Stromal cell of bone marrow (primary cell): ENCODE measurements around the gene ALDH1L1.

Experiments used
- DNase-seq: peaks from one replicate; pipeline ENCODE4 v3.0.0-alpha.2; 2012; ENCODE audit warnings: low read depth

The ALDH1L1 gene

DNA sequence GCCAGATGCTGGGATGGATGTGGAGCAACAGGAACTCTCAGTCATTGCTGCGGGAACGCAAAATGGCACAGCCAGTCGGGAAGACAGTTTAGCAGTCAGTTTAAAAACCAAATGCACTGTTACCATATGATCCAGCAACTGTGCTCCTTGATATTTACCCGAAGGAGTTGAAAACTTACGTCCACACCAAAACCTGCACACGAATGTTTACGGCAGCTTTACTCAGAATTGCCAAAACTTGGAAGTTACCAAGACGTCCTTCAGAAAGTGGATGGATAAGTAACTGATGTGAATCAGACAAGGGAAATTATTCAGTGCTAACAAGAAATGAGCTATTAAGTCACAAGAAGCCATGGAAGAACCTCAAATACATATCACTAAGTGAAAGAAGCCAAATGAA lies 60.4 kb downstream of the ALDH1L1 start:
- no peak for DNase-seq

- no peak for DNase-seq
Observed at GRCh38 chr3:126119008-126119675, 61.2 kb downstream of the ALDH1L1 start.

DNA sequence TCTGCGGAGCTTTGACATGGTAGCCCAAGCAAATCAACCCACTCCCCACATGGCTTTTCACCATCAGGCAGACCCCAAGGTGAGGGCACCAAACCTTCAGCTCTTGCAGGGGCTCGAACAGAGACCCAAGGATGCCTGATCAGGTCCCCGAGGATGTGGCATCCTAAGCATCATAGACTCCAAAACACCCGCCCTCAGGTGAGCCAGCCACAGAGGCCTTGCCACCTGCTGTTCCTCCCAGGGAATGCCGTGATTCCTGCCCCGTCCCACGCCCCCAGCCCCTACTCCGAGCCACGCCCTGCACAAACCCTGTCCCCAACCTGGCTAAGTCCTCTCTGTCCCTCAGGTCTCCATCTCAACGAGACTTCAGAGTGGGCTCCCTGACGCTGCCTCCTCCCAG lies 61.8 kb downstream of the ALDH1L1 start:
- DNase-seq: no peak

- no peak for DNase-seq
Observed at GRCh38 chr3:126117786-126118185, 62.6 kb downstream of the ALDH1L1 start.

GRCh38 chr3:126117212-126117611 lies 63.2 kb downstream of the ALDH1L1 start:
- no peak for DNase-seq

DNA sequence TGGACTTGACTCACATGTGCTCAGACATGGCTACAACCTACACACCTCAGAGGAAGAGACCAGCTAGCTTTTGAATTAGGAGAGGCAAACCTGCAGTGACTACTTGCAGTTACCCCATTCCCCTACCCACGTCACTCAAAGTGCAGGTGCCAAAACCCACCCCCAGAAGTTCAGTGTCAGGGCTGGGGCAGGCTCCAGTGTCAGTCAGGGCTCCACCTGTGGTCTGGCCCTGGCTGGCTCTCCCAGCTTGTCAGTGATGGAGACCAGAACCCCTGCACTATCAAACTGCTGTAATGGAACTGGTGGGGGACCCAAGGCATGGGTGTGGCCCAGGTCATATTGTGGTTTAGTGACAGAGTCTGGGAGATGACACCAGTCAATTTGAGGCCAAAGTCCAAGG lies 63.9 kb downstream of the ALDH1L1 start:
- no peak for DNase-seq

GRCh38 chr3:126114443-126115386 lies 65.7 kb downstream of the ALDH1L1 start:
- DNase-seq: no peak

DNA sequence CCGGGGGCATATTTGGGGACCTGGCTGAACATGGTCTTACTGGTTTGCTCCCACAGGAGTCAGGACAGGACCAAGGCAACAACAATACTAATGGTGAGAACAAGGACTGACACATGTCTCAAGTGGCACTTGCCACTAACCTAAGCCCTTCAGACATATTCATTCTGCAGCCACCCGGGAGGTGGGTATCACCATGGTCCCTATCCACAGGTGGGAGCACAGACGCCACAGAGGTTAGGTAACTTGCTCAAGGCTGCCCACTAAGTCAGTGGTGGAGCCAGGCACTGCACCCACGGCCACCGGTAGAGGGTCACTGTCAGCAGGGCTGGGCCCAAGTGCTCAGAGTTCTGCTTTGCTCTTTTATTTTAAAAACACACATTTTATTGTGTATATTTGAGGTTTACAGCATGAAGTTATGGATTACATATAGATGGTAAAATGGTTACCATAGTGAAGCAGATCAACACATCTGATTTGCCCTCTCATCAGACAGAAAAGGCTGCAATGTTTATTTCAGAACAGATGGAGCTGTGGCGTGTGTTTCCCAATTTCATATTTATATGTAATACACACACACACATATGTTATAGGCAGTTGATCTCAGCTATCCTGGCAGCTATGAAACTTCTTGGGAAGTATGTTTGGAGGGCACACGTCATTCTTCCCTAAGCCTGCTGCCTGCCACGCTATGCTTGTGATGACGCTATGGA lies 66.5 kb downstream of the ALDH1L1 start:
- DNase-seq: no peak

DNA sequence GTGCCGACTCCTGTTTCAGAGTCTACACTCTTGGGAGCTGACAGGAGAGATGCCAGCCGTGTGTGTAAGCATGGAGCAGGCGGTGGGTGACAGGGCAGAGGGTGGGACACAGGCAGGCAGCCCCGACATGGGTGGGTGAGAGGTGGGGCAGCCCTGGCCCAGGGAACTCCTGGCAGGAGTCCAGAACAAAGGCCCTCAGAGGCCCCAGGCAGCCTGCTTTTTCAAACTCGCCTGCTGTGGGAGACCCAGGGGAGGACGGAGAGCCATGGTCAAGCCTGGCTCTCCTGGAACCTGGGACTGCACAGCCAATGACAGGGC lies 67.2 kb downstream of the ALDH1L1 start:
- no peak for DNase-seq

DNA sequence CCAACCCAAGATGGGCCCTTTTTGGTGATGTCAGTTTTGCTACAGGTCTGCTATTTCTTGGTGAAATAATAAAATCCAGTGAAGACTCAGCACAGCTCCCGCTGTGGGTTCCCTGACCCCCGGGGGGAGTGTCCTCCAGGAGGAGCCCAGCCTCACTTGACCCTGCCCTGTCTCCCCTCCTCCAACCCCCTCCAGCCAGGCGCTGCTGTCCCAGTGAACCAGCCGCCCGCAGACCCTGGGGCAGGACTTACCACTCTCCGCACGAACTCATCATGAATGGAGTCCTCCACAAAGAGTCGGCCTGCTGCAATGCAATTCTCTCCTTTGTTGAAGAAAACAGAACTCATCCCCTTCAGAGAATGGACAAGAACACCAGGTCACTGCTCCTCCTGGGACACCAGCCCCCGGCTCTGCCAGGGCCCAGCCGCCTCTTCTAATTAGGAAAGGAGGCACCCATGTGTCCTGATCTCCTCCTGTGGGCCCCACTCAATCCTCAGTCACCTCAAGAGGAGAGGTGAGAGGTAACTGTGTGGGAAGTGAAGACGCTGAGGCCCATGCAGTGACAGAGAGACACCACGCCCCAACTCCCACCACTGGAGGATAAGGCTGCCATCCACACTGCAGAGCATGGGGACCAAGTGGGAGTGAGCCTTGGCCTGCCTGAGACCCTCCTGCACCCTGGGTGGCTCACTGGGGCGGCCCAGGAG lies 67.7 kb downstream of the ALDH1L1 start:
- DNase-seq: no peak

GRCh38 chr3:126111566-126112475 lies 68.6 kb downstream of the ALDH1L1 start:
- DNase-seq: no peak

DNA sequence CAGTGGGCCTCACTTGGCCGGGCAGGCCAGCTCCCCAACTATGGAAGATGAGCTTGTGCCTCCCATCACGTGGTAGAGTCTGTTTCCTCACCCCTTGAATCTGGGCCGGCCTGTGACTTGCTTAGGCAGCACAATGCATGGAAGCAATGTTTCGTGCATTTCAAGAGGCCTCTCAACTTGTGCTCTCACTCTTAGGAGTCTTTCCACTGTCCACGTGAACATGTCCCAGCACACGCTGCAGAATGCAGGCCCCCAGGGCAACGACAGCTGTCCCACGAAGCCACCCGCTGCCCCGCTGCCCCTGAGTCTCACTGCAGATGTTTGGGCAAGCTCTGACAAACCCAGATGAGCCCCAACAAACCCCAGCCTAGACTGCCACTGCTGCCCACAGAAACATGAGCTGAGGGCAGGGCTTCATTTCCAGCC lies 69.2 kb downstream of the ALDH1L1 start:
- no peak for DNase-seq

DNA sequence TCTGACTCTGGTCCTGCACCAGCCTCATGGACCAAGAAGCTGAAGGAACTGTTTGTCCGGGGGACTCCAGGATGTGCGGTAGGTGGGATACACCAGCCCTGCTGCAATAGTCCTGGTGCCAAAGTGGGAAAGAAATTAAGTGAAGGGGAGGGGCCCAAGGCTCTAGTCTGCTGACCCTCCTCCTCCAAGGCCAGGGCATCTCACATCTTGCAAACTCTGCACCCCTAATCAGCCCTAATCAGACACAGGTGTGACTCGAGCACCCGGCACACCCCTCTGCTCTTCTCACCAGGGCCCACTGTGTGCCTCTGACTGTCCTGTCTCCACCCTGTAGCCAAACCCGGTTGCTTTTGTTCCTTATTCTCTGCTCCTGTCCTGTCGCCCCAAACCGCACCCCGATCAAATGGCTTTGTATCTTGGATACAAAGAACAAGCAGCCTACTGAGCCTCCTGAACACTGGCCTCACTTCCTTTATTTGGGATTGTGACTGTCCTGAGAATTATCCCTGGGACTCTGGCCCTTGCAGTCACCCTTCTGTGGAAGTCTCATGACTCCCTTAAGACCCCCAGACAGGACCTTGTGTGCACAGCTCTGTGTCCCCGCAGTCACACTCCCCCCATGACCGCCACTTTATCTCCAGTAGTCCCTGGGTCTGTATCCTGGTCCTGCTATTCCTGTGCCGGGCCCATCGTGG lies 69.8 kb downstream of the ALDH1L1 start:
- no peak for DNase-seq

DNA sequence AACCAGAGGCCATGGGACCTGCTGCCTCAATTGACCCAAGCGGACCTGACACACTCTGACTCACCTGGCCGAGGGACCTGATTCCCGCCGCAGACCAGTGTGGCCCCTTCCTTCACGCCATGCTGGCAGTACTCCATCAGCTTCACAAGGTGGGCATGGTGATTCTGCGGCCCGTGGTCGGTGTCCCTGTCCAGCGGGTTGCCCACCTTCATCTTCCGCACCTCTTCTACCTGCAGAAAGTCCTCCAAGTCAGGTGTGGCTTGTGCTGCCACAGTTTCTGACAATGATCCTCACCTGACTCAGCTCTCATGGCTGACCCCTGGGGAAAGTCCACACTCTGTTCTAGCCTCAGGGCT lies 70.5 kb downstream of the ALDH1L1 start:
- no peak for DNase-seq

GRCh38 chr3:126109146-126109879 lies 71.1 kb downstream of the ALDH1L1 start:
- DNase-seq: no peak

- no peak for DNase-seq
Observed at GRCh38 chr3:126108676-126109050, 71.7 kb downstream of the ALDH1L1 start.

DNA sequence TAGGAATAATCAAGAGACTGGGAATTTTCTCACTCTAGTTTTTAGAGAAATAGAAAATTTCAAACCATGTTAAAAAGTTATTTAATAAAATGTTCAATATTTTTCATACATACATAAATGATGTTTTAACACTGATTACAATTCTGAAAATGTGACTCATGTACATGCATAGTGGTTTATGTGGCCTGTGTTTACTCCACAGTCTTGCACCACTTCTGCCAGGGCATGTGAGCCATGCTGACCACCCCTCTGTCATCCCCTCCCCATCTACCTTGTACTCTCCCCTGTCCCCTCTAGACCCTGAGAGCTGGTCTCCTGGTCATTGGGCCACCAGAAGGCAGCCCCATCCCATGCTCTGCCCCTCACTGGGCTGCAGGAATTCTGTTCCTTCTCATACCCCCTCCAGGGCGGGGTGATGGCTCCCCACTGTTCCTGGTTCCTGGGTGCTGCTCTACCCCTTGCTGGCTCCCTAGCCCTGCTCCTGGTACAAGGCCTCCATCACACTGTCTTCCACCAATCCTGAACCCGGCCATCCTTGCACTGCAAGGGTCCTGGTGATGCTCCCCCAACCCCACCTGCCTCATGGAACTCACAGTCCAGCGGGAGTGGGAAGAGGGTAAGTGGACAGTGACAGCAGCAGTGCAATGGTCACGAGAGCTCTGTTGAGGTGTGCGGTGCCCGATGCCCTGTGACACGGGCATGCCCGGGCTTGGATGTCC lies 72.3 kb downstream of the ALDH1L1 start:
- no peak for DNase-seq

- no peak for DNase-seq
Observed at GRCh38 chr3:126107203-126107939, 73.0 kb downstream of the ALDH1L1 start.
